Embryonic facial prominence (tissue), 1 donor: ENCODE measurements around the gene PRSS38.

Experiments used
- DNase-seq: peaks from one replicate; pipeline ENCODE4 v3.0.0-alpha.2; 2016; ENCODE audit errors: extremely low spot score

The PRSS38 gene

GRCh38 chr1:227885135-227885647, 69.7 kb downstream of the PRSS38 start:
- DNase-seq = no peak

GRCh38 chr1:227885648-227886502, 70.4 kb downstream of the PRSS38 start:
- DNase-seq = no peak

- no peak for DNase-seq
These were observed 71.1 kb downstream of the PRSS38 start for GRCh38 chr1:227886503-227886961.

- DNase-seq = peak; percentile 87
These were observed 71.7 kb downstream of the PRSS38 start for GRCh38 chr1:227886993-227887696.

- DNase-seq = peak; percentile 52
These were observed 72.4 kb downstream of the PRSS38 start for GRCh38 chr1:227887697-227888403.

GRCh38 chr1:227888404-227889046, 73.0 kb downstream of the PRSS38 start:
- DNase-seq = no peak

GRCh38 chr1:227889047-227889862, 73.8 kb downstream of the PRSS38 start:
- no peak for DNase-seq

GRCh38 chr1:227889863-227890405, 74.5 kb downstream of the PRSS38 start:
- DNase-seq = no peak

GRCh38 chr1:227890451-227891222, 75.2 kb downstream of the PRSS38 start:
- DNase-seq = no peak

GRCh38 chr1:227891223-227891954, 75.9 kb downstream of the PRSS38 start:
- DNase-seq = no peak

GRCh38 chr1:227891955-227892488, 76.5 kb downstream of the PRSS38 start:
- DNase-seq = no peak

- DNase-seq = no peak
These were observed 77.2 kb downstream of the PRSS38 start for GRCh38 chr1:227892489-227893299.

- no peak for DNase-seq
These were observed 77.9 kb downstream of the PRSS38 start for GRCh38 chr1:227893300-227893948.

- no peak for DNase-seq
These were observed 78.7 kb downstream of the PRSS38 start for GRCh38 chr1:227893949-227894721.

- DNase-seq = no peak
These were observed 79.5 kb downstream of the PRSS38 start for GRCh38 chr1:227894831-227895451.
